HG02759 (cell line): ENCODE results near the gene ARMCX4.
"Not testable (repeated sequence)": the region's sequence is repeated elsewhere in the genome, so short reads cannot be mapped to it uniquely, and the experiment has no call there.

ENCODE experiments used
- ATAC-seq: cut with Tn5 transposase; IDR thresholded peaks from one replicate; pipeline ENCODE4 v1.9.1; 2021; ENCODE audit warnings: mild to moderate bottlenecking, moderate library complexity; ENCODE audit not compliant: unreplicated experiment

ARMCX4 gene

GRCh38 chrX:101485212-101485949, at the start of gene ARMCX4:
ARMCX4 (plus strand) TSS chrX:101485456; CDS start chrX:101488590, 3,134 bp downstream.
- peak; percentile 85 for ATAC-seq

GRCh38 chrX:101442085-101442484, 43.2 kb upstream of the ARMCX4 start:
- no peak for ATAC-seq

GRCh38 chrX:101449279-101449678, 36.0 kb upstream of the ARMCX4 start:
- no peak for ATAC-seq

- no peak for ATAC-seq
Measured at GRCh38 chrX:101450085-101450484, 35.2 kb upstream of the ARMCX4 start.

GRCh38 chrX:101450961-101451360, 34.3 kb upstream of the ARMCX4 start:
- no peak for ATAC-seq

GRCh38 chrX:101452056-101452455, 33.2 kb upstream of the ARMCX4 start:
- no peak for ATAC-seq

GRCh38 chrX:101460669-101461068, 24.6 kb upstream of the ARMCX4 start:
- no peak for ATAC-seq

GRCh38 chrX:101462892-101463291, 22.4 kb upstream of the ARMCX4 start:
- peak; percentile 55 for ATAC-seq

GRCh38 chrX:101478366-101478765, 6.9 kb upstream of the ARMCX4 start:
- ATAC-seq = no peak

GRCh38 chrX:101482296-101482695, 3.0 kb upstream of the ARMCX4 start:
- ATAC-seq = no peak

- ATAC-seq = no peak
Measured at GRCh38 chrX:101483705-101484104, 1.6 kb upstream of the ARMCX4 start.

- no peak for ATAC-seq
Measured at GRCh38 chrX:101484135-101484534, 1.1 kb upstream of the ARMCX4 start.

- no peak for ATAC-seq
Measured at GRCh38 chrX:101488796-101489195, 3.5 kb downstream of the ARMCX4 start.

GRCh38 chrX:101491943-101492342, 6.7 kb downstream of the ARMCX4 start:
- no peak for ATAC-seq

GRCh38 chrX:101493225-101493624, 8.0 kb downstream of the ARMCX4 start:
- ATAC-seq = no peak

- ATAC-seq = not testable (repeated sequence)
Measured at GRCh38 chrX:101502929-101503328, 17.7 kb downstream of the ARMCX4 start.

GRCh38 chrX:101507372-101507771, 22.1 kb downstream of the ARMCX4 start:
- ATAC-seq = no peak

- no peak for ATAC-seq
Measured at GRCh38 chrX:101507986-101508385, 22.7 kb downstream of the ARMCX4 start.

- ATAC-seq = no peak
Measured at GRCh38 chrX:101530944-101531343, 45.7 kb downstream of the ARMCX4 start.
